GM18499 (cell line): Measurements from ENCODE around the gene RSPH1.

Source experiments
- ATAC-seq: cut with Tn5 transposase; IDR thresholded peaks from one replicate; pipeline ENCODE4 v1.9.1; 2021; ENCODE audit warnings: moderate number of reproducible peaks; ENCODE audit not compliant: insufficient read depth, unreplicated experiment

Gene RSPH1

DNA sequence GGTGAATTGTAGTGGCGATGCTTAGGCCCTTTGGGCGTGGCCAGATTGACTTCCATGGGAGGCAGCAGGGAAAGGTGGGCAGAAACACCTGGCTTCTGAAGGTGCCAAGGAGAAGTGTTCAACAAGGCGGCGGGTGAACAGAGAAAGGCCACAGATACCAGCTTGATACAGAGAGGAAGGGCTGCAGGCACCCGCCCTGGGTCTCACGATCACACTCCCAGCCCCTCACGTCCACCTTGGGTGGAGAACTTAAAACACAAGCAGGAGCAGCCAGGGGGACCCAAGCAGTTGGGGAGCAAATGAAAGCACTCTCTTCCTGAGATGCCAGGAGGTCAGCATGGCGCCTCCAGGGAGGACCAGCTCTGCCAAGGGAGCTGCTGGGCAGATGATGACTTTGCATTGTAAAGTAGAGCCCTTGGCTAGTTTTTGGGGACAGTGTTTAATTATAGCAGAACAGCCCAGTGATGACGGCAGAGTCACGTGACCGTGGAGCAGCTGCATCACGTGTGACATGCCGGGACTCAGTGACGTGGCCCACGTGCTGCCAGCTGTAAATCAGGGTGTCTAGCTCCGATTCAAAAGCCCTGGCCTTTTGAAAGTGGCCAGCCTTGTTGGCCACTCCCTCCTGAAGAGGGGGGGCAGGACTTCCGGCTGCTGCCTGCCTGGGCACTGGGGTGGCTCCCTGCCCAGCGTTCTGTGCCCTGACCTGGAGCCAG lies 36.6 kb upstream of the RSPH1 start:
- ATAC-seq: no peak

- no peak for ATAC-seq
Observed at GRCh38 chr21:42531771-42532170, 35.7 kb upstream of the RSPH1 start.

DNA sequence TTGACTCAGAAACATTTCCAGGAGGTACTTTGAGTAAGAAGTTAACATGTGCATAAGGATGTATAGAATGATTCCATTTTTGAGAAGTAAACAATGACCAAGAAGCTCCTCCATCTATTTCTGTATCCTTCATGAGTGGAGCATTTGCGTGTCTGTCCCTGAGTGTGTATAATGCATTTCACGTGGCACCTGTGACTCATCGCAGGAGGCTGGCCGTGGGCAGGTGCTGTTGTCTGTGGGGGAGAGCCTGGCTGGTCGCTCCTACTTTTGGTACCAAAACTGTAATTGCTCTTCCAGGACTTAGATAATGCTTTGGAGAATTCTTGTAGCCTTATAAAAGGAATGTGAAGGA lies 34.1 kb upstream of the RSPH1 start:
- ATAC-seq: no peak

DNA sequence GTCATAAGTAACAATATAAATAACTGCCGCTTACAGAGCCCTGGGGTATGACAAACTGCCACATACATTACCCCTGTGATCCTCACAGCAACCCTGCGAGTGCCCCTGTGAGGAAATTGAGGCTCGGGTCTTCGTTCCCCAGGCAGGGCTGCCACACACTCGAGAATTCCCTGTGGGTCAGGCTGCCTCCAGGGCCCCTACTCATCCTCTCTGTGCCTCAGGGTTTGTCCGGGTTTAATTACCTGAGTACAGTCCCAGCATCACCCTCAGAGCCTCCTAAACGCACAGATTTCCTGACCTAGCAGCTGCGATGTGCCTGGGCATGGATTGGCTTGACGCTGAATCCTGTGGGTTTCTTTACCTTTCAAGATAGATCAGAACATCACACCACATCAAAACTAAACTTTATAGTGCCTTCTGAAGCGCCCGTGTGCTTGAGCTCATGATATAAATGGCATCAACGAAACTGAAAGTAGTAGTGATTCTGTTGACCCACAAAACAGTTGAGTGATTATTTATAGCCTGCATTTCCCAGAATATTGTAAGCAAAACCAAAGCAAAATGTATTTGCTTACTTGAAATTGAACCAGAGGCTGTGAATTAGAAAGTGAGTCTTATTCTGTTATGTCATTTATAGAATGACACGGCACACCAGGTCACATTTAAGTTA lies 31.6 kb upstream of the RSPH1 start:
- no peak for ATAC-seq

DNA sequence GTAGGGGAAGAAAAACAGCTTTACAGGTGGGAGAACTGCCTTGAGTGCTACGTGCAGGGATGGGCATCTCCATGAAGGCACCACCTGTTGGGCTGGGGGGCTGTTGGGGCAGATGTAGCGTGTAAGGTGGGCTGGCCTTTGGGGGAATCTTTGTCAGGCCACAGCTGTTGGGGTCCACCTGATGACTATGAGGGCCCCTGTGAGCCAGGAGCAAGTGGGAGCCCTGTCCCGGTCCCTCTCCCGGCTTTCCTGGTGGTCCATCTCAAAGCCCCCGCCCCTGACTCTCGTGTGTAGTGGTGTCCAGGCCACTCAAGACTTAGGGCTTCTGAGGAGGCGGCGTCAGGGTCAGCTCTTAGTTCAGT lies 31.1 kb upstream of the RSPH1 start:
- no peak for ATAC-seq

GRCh38 chr21:42526379-42526727 lies 30.3 kb upstream of the RSPH1 start:
- ATAC-seq: no peak

- ATAC-seq: no peak
Observed at GRCh38 chr21:42525676-42526378, 29.8 kb upstream of the RSPH1 start.

DNA sequence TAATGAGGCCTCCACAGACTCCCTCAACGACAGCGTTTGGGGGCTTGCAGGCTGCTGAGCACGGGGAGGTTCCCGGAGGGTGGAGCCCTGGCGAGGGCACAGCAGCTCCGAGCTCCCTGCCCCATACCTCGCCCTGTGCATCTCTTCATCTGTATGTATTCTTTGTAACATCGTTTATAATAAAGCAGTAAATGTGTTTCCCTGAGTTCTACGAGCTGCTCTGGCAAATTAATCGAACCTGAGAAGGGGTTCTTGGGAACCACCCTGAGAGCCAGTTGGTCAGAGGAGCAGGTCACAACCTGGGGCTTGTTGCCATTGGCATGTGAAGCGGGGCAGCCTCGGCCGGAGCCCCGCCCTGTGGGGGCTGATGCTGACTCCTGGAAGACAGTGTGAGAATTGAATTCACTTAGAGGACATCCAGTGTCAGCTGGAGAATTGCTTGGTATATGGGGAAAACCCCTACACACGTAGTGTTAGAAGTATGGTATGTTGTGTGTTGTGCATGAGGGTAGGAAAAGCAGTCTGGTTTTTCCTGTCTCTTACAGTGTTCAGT lies 29.1 kb upstream of the RSPH1 start:
- ATAC-seq: no peak

DNA sequence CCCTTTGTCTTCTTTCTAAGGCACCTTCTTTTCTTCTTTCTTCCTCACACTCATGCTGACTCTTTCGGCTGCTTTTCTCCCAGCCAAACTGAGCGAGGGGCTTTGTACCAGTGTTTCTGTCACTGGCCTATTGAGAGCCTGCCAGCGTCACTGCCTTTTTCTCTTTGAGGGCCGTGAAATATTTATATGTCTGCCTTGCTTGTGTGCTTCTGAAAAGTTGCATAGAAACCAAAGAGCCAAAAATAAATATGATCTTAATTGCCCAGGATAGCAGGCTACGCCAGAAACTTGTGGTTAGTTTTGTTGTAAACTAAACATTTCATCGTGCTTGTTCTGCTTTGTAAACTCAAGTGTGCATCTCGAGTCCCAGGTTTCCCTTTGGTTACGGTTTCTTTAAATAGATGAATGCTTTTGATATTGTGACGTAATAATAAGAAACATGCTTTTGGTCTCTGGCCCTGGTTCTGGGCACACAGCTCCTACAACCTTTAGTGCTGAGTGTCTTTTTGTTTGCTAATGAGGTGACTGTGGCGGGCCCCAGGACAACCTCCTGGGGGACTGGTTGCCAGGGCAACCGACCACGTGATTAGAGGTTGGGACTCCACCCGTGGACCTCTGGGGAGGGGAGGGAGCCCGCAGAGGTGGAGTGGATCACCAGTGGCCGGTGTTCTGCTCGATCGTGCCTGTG lies 28.5 kb upstream of the RSPH1 start:
- ATAC-seq: peak; percentile 57

GRCh38 chr21:42523941-42524340 lies 27.9 kb upstream of the RSPH1 start:
- ATAC-seq: no peak

- ATAC-seq: no peak
Observed at GRCh38 chr21:42523211-42523610, 27.2 kb upstream of the RSPH1 start.

DNA sequence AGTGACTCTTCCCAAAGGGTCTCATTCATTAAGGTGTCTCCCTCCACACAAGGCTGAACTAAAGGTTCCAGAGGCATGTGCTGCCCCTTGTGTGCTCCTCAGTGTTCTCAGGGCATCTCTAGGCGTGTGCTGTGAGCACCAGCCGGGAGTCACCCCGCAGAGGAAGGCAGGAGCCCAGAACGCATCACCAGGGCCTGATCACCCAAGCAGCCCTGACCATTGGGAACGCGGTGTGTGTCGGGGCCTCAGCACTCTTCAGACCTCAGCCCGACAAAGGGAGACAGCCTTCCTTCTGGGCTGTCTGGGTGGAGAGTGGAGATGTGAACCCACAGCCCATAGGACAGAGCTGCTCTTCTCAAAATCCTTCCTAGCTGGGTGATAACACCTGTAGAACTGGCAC lies 26.7 kb upstream of the RSPH1 start:
- no peak for ATAC-seq

DNA sequence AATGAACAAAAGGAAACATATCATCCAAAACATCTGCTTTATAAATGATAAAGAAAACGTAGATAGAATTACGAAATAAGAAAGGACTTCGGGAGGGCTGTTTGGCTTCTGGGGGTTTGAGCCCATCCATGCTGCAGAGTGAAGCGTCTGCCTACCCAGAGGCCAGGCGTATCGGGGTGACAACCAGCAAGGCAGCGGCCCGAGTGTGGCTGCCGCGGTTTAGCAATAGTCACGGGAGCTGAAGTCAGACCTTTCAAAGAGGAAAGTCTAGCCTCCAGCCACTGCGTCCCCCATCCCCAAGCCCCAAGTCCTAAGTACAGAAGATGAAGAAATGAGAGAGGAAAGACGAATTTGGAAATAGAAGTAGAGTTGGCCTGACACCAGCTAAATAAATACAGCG lies 26.2 kb upstream of the RSPH1 start:
- ATAC-seq: no peak

DNA sequence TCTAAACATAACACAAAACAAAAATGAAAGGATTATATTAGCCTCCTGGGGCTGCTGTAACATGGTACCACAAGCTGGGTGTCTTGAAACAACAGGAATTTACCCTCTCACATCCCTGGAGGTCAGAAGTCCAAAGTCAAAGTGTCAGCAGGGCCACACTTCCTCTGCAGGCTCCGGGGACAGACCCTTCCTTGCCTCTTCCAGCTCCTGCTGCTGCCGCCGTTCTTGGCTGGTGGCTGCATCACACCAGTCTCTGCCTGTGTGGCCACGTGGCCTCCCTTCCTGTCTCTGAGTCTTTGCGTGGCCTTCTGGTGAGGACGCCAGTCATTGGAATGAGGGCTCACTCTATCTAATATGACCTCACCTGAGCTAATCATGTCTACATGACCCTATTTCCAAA lies 25.8 kb upstream of the RSPH1 start:
- no peak for ATAC-seq

DNA sequence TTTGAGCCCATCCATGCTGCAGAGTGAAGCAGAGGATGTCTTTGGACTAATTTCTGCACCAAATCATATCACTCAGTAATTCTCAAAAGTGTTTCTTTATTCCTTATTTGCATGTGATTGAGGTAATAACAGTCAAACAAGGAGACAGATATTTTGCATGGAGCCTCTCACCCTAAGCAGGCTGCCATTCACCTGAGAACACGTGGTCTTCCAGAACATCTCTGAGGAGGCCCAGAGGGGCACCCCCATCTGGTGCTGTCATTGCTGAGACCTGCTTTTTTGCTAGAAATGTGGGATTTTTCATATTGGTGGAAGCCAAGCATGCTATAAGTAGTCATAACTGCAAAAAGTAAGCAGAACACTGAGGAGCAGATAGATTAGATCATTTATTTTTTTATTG lies 25.4 kb upstream of the RSPH1 start:
- no peak for ATAC-seq

GRCh38 chr21:42520628-42521253 lies 24.7 kb upstream of the RSPH1 start:
- ATAC-seq: no peak

DNA sequence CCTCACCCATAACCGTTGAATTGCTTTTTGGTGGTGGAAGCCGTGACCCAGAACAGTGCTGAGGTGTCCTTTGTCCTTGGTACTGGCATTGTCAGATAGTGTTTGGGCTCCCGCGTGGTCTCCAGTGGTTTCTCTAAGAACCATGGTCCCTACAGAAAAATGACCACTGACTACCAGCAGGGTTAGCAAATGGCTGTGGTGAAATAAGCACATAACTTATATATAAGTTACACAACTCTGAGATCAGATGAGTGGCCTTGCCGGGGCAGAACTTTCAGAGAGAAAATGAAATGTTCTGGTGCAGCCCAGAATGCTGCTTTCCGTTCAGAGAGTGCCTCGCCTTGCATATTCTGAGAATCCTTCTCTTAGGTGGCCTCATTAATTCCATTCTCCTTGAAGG lies 22.6 kb upstream of the RSPH1 start:
- no peak for ATAC-seq

DNA sequence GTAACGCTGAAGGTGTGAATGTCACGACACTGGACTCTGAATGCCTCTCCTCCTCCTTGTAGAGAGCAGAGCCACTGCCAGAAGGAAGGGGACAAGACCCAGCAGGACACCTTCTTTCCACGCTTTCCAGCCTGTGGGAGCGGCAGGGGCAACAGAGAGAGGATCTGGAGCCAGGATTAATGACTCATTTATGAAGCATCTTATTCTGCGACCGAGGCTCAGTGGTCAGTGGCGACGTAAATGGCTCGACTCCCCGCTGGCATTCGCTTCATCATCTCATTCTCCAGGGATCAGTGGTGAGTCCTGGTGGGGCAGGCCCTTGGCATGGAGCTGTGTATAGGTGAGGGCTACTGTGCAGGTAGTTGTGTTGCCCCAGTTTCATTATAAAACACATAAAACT lies 22.2 kb upstream of the RSPH1 start:
- no peak for ATAC-seq

- no peak for ATAC-seq
Observed at GRCh38 chr21:42515708-42516502, 19.9 kb upstream of the RSPH1 start.

GRCh38 chr21:42514883-42515228 lies 18.8 kb upstream of the RSPH1 start:
- no peak for ATAC-seq
